DMS79 treated with DMSO at 0.1 percent for 48 hours (cell line): ENCODE results near the gene INSYN2B.

Experiments used
- DNase-seq: peaks from one replicate; lab custom pipeline; 2025; lab: John Stamatoyannopoulos, UW

INSYN2B gene

DNA sequence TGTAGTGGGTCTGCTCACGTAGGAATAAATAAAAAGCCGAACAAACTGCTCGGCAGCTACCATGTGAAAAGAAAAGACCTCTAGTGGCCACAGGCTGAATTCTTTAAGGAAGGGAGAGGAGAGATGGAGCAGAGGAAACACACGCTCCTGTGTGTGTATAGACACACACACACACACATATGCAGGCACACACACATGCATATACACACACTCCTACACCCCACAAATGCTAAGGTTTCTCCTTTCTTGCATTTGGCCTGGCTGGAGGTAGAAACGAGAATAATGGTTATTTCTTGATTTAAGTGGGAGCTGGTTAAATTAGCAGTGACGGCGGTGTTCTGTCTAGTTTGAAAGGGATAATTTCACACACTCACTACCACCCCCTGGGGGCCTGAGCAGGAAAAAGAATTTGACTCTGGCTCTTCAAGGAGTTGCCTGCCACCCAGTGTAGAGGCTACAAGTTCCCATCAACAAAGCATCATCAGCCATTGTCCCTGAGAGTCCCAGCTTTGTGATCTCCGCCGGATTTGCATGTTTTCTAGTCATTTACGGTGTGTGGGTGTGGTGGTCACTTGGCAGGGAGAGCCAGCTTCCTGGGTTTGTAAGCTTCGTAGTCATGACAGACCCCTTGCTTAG is at the start of gene INSYN2B:
TSS of gene INSYN2B (minus strand) at position 78 of the 636 bp plus-strand sequence. CDS start 96,597 bp downstream, outside the sequence.
- DNase-seq = no peak

- DNase-seq = no peak
Measured at GRCh38 chr5:170028124-170028523, 47.8 kb upstream of the INSYN2B start.

GRCh38 chr5:170025853-170026252 is 45.6 kb upstream of the INSYN2B start:
- no peak for DNase-seq

- DNase-seq = no peak
Measured at GRCh38 chr5:170021506-170021905, 41.2 kb upstream of the INSYN2B start.

DNA sequence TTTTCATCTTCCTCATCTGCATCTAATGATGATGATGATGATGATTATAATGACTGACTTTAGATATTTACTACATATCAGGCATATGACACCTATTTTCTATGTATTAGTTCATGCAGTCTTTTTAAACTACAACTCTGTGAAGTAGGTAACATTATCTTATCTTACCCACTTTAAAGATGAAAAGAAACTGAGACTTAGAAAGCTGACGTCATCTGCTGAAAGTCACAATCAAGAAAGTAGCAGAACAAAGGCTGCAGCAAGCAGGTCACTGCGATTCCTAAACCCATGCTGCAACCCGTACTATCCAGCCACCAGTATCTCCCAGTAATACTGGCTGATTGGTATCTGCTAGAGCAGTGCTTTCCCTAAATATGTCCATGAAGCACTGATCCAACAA is 40.1 kb upstream of the INSYN2B start:
- no peak for DNase-seq

- no peak for DNase-seq
Measured at GRCh38 chr5:170012622-170013021, 32.3 kb upstream of the INSYN2B start.

DNA sequence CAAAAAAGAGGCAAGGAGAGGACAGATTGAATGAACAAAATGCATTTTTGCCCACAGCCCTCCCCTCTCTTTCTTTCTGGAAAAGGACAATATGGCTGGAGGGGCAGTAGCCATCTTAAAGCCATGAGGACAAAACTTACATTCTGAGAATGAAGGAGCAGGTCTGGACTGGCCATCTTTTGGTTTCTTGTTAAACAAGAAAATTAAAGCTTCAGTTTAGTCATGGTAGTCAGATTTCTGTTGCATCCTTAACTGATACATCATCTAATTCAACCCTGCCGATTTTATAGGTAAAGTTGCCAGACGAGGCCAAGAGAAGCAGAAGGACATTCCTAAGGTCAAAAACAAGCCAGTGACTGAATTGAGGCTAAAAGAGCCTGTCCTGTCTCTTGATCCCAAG is 31.5 kb upstream of the INSYN2B start:
- no peak for DNase-seq

DNA sequence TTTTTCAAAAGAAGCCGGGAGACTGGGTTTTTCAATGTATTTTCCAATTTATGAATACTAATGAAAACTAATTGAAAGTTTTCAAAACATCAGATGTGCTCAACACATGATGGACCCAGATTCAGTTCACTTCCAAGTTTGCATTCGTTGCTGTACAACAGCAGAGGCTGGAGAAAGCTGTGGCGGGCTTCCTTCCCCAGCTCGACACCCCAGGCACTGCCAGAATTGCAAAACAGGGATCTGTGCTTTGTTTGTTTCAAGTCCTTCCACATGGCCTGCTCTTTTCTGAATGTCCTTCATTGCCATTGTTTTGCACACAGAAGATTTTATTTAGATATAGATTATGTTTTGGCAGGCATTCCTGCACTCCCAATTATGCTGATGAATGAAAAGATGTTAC is 30.3 kb upstream of the INSYN2B start:
- no peak for DNase-seq

DNA sequence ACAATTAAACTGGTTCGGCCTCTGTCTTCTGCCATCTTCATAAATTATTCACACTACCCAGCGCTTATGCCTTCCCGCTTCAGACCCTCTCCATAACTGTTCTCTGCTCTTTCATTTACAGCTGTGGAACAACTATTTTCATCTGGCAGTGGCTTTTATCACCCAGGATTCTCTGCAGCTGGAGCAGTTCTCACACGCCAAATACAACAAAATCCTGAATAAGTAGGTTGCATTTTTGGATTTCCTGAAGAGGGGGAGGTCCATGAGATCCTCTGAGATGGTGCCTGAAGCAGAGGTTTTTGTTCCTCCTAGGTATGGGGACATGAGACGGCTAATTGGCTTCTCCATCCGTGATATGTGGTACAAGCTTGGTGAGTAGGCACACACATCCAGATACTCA is 28.1 kb upstream of the INSYN2B start:
- DNase-seq = no peak

GRCh38 chr5:170006021-170006420 is 25.7 kb upstream of the INSYN2B start:
- DNase-seq = no peak

DNA sequence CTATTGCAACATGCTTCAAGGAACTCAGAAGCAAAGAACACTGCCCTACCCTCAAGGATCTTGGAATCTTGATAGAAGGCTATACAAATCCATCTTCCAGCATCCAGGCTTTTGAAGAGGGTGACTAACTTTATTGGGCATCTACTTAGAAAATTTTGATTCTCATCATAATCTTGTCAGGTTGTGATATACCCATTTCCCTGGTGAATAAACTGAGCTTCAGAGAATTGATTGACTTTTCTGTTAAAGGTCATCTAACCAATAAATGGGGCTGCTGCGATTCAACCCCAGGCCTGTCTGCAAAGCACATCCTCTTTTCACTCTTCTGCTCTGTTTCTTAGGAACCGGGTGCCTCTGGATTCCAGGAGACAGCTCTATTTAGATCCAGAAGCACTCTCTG is 19.9 kb upstream of the INSYN2B start:
- DNase-seq = no peak

DNA sequence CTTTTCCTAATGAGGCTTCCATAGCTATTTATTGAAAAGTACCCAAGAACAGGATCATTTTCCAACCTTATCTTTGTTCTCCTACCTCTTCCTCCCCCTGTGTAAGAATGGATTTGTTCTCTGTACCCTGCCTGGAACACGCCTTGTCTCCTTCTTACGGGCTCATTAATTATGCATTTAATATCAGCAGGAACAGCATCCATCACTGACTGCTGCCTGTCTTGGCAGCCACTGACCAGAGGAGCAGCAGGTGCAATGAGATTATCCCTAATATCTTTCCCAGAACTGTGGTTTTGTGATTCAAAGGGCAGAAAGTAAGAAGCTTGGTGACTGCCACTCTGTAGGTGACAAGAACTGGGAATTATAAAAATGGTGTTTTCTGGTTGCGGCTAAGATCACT is 19.3 kb upstream of the INSYN2B start:
- DNase-seq = no peak

- no peak for DNase-seq
Measured at GRCh38 chr5:169997798-169998197, 17.5 kb upstream of the INSYN2B start.

GRCh38 chr5:169993485-169993790 is 13.1 kb upstream of the INSYN2B start:
- no peak for DNase-seq

DNA sequence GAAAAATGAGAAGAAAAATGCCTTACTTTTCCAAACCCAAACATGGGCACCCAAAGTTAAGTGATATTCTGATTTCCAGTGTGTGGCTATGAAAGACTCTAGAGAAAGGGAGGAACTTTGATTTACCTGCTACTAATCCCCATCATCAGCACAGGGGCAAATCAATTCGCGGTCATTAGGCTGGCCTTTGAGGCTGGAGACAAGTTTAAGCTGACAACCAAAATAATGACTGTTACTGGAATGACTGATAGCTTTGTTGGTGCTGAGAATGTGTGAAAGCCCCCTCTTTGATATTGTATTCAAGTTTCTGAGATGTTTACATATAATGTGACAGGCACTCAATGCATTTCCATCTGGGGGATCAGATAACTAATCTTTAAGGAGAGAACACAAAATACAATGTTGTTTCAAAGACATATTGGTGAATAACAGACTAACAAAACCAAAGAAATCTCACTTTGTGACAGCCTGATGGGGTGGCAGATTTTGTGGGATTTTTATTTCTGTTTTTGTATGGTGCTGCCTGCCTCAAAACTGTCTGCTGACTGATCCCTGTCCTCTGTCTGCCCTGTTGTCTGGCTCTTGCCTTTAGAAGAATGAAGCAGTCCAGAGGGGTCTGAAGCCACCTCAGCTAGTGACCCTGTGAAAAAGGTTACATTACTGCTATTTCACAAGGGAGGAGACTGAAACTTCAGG is 12.6 kb upstream of the INSYN2B start:
- no peak for DNase-seq

- no peak for DNase-seq
Measured at GRCh38 chr5:169991115-169991869, 11.0 kb upstream of the INSYN2B start.

- DNase-seq = no peak
Measured at GRCh38 chr5:169989365-169989764, 9.1 kb upstream of the INSYN2B start.

DNA sequence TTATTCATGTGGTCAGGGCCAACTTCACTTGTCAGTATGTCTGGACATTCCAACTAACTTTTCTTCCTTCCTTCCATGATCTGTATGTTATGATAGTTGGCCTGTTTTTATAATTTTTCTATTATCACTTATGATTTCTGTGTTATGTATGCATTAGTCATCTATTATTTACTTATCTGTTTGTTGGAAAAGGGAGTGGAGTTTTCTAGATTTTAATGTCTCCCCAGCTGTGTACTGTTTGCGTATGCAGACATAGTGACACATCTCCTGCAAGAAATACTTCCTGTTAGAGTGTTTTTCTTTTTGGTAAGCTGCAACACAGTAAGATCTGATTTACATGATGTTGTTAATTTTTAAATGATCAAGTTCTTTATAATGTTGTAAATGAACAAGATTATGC is 8.7 kb upstream of the INSYN2B start:
- DNase-seq = no peak

DNA sequence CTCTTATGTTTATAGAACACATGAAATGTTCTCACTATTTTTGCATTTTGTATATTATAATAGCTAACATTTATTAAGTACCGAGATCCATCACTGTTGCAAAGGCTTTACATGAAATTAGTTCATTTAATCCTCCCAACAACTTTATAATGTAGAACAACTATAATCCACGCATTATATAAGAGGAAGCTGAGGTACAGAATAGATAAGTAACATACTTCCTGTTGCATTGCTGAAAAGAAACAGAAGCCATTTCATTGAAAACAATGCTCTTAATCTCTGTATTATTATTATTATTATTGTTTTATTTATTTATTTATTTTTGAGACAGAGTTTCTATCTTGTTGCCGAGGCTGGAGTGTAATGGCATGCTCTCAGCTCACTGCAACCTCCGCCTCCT is 7.9 kb upstream of the INSYN2B start:
- DNase-seq = no peak

- DNase-seq = no peak
Measured at GRCh38 chr5:169979871-169980270, 424 bp downstream of the INSYN2B start.

DNA sequence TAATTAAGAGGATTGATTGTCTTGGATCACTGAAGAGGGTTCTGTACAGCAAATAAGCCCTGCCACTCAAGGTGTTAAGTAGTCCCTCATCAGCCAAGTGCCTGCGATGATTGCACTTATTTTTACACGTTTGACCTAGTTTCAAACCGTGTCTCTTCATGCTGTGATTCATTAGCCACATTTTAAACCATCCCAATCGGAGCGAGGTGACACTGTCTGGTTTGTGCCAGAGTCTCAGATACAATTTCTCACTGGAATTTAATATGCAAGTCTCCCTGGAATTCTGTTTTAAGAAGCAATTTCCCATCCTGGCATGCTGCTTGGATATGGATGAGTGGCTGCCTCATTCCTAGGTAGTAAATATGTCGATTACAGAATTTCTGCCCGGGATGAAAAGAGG is 1.6 kb downstream of the INSYN2B start:
- no peak for DNase-seq

DNA sequence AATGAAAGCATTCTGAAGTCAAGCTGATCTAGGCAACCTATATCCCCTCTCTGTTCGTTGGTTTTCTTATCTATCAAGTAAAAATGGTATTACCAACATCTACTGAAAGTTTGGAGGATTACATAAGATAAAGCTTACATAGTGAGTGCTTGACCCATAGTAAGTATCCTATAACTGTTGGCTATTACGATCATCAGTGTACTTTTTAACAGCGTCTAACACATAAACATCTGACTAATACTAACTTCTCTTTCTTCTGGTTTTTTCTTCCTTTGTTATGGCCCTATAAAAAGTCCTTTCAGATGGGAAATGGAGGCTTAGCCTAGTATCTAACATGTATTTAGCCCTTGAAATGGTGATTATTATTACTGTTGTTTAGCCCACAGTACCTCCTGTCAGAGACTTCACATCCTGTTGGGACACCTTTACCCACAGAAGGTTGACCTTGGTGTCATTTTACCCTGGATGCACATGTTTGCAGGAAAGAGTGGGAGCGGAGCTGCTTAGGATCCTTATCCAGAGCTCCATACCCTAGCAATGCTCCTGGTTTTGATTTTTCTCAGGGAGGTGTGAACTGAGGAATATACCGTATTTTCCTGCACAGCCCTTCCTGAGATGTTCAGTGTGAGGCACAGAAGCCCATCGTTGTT is 6.0 kb downstream of the INSYN2B start:
- no peak for DNase-seq

DNA sequence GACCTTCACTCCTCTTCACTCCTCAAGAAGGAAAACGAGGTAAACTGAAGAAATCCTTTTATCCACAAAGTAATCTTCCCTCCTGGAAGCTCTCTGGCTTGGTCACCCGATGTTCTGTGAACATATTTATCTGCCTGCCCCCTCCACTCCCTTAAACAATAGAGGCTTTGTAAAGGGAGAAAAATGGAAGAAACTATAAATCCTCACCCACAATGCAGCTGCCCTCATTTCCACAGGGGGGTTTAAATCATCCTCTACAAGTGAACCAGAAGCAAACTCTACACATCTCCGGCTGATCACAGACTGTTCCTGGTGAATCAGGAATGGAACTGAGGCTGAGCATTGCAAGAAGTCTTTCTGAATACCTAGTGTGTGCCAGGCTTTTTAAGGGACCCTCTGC is 7.2 kb downstream of the INSYN2B start:
- no peak for DNase-seq
